ENCODE results near the gene ABHD11. TPM values are rescaled to one million over a fixed set of nuclear protein-coding genes. Genes with fewer than 3 reads are reported as not detected.

ABHD11 gene
- total and polyA plus RNA-seq, 9 of the 15 experiments (the other 6 are each of a cell fraction or from before 2014, with no cell fraction given): 7.7 to 44.2 (median 18.9) TPM

DNA sequence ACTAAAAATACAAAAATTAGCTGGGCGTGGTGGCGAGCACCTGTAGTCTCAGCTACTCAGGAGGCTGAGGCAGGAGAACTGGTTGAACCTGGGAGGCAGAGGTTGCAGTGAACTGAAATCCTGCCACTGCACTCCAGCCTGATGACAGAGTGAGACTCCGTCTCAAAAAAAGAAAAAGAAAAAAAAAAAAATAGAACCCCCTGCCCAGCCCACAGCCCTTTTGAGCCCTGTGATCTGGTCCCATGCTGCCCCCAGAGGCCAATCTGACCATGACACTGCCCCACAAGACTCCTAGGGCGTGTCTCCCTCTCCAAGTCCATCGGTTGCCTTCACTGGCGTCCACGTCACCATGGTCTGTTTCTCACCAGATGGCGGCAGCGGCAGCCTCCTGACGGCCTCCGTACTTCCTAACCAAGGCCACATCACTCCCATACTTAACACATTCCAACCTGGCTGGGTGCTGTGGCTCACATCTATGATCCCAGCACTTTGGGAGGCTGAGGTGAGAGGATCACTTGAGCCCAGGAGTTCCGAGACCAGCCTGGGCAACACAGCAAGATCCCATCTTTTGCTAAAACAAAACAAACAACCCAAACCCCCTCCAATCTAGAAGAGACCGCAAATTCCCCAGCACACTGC is 37.1 kb downstream of the ABHD11 start:
- peaks cover 30% of the 10 kb centered on the region for H4K20me1 ChIP-seq (replicated peaks; ENCODE audit: control insufficient read depth, insufficient read depth, low read length)
- no peak overlapping the region for H3K27ac ChIP-seq (ENCODE audit: extremely low read depth, low read depth, low read length)
- H3K9ac ChIP-seq (ENCODE audit: insufficient read depth in 1 of 2, low read depth in 2 of 2, low read length in 2 of 2): no peak overlapping the region
- intact Hi-C loops (cut with micrococcal nuclease): loop anchor here (1.0 kb wide), 1 partner anchor 24 kb away; no protein-coding TSS in a partner anchor
- no peaks in the 10 kb centered on the region for H3K9me1 ChIP-seq (ENCODE audit: control insufficient read depth, insufficient read depth, low read length)
- no peaks in the 10 kb centered on the region for H3K79me2 ChIP-seq (ENCODE audit: control insufficient read depth, insufficient read depth, low read length)
- peak; percentile 98 for FAIRE-seq
- no peak overlapping the region for H3K4me3 ChIP-seq
- BruUV-seq (replicated peaks): no TSS peak
- ChIA-PET POLR2A (interaction anchor here (0.5 to 2.3 kb wide), 11 partner anchors 9 to 181 kb away, joined by 3 to 10 read pairs (median 3); partner anchors contain the start of genes STX1A and VPS37D), CTCF (ENCODE audit: low intra/inter-chr PET ratio) (interaction anchor here (0.6 to 0.8 kb wide), 3 partner anchors 15 to 38 kb away, joined by 3 to 7 read pairs (median 4); partner anchors contain the start of gene VPS37D)
- H3K36me3 ChIP-seq (ENCODE audit: control insufficient read depth, insufficient read depth, low read length): peaks cover 55% of the 10 kb centered on the region; the same call in 2 of the 3 replicates
- H3K9me3 ChIP-seq (replicated peaks; ENCODE audit: control insufficient read depth, insufficient read depth, low read depth, low read length): no peaks in the 10 kb centered on the region
- no peaks in the 10 kb centered on the region; a peak in 1 of 5 replicates for H3K27me3 ChIP-seq (ENCODE audit: control insufficient read depth in 2 of 2, insufficient read depth in 2 of 2, low read length in 2 of 2)
- H3K4me1 ChIP-seq (replicated peaks in 1 of 2; ENCODE audit: control insufficient read depth in 2 of 2, insufficient read depth in 2 of 2, low read length in 2 of 2): peaks cover 15 to 60% of the 10 kb centered on the region in 2 experiments; a peak in 4 of 5 replicates
- ATAC-seq: peak; percentile 82
- DNase-seq (ENCODE audit: extremely low read depth in 1 of 4, low spot score in 3 of 4): peak; percentile 77 to 85 (median 81)
- H2AFZ ChIP-seq (ENCODE audit: low read depth, low read length): no peak overlapping the region
- WGBS (ENCODE audit: insufficient coverage, low coverage, missing lambda C conversion rate): 42% methylated on average over 12 of the region's 13 CpGs
- H3K4me2 ChIP-seq (ENCODE audit: insufficient read depth, low read length): no peak overlapping the region
- in situ Hi-C loops (cut with MboI): no loop called here
- TF ChIP-seq, protein P1, sequence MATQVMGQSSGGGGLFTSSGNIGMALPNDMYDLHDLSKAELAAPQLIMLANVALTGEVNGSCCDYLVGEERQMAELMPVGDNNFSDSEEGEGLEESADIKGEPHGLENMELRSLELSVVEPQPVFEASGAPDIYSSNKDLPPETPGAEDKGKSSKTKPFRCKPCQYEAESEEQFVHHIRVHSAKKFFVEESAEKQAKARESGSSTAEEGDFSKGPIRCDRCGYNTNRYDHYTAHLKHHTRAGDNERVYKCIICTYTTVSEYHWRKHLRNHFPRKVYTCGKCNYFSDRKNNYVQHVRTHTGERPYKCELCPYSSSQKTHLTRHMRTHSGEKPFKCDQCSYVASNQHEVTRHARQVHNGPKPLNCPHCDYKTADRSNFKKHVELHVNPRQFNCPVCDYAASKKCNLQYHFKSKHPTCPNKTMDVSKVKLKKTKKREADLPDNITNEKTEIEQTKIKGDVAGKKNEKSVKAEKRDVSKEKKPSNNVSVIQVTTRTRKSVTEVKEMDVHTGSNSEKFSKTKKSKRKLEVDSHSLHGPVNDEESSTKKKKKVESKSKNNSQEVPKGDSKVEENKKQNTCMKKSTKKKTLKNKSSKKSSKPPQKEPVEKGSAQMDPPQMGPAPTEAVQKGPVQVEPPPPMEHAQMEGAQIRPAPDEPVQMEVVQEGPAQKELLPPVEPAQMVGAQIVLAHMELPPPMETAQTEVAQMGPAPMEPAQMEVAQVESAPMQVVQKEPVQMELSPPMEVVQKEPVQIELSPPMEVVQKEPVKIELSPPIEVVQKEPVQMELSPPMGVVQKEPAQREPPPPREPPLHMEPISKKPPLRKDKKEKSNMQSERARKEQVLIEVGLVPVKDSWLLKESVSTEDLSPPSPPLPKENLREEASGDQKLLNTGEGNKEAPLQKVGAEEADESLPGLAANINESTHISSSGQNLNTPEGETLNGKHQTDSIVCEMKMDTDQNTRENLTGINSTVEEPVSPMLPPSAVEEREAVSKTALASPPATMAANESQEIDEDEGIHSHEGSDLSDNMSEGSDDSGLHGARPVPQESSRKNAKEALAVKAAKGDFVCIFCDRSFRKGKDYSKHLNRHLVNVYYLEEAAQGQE (IDR thresholded peaks at IDR 0.05; ENCODE audit: borderline replicate concordance): peak; percentile 59; the same call in 1 of the 2 replicates
- TF ChIP-seq, protein P1 (CRISPR knock-in tag; IDR thresholded peaks at IDR 0.05; ENCODE audit: low read depth): no peak
- TF ChIP-seq XRCC5 (IDR thresholded peaks at IDR 0.05; ENCODE audit: low read depth, low read length) (peak; percentile 78; the same call in 1 of the 2 replicates), ASH1L (IDR thresholded peaks at IDR 0.05; ENCODE audit: borderline replicate concordance, low read depth, partially characterized antibody) (no peak), TEAD1 (CRISPR knock-in tag; IDR thresholded peaks at IDR 0.05) (0 out of 4 replicates have a peak, but pooled peaks of 1 of the 2 experiments have one; percentile 27), HDAC3 (IDR thresholded peaks at IDR 0.05; ENCODE audit: borderline replicate concordance, partially characterized antibody) (no peak), BCOR (IDR thresholded peaks at IDR 0.05) (peak; percentile 93), CREM (IDR thresholded peaks at IDR 0.05; ENCODE audit: low read depth) (peak; percentile 92), RB1 (IDR thresholded peaks at IDR 0.05; ENCODE audit: low read depth) (peak; percentile 68), CC2D1A (IDR thresholded peaks at IDR 0.05) (peak; percentile 53; the same call in 1 of the 2 replicates), ZFP36 (IDR thresholded peaks at IDR 0.05; ENCODE audit: low read depth, low read length, partially characterized antibody) (peak; percentile 13), ZNF384 (IDR thresholded peaks at IDR 0.05; ENCODE audit: low read depth, low read length) (peak; percentile 52; the same call in 1 of the 2 replicates), DPF2 (IDR thresholded peaks at IDR 0.05) (peak; percentile 39)
- TF ChIP-seq, protein P2, sequence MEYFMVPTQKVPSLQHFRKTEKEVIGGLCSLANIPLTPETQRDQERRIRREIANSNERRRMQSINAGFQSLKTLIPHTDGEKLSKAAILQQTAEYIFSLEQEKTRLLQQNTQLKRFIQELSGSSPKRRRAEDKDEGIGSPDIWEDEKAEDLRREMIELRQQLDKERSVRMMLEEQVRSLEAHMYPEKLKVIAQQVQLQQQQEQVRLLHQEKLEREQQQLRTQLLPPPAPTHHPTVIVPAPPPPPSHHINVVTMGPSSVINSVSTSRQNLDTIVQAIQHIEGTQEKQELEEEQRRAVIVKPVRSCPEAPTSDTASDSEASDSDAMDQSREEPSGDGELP (CRISPR knock-in tag; IDR thresholded peaks at IDR 0.05; ENCODE audit: borderline replicate concordance): peak; percentile 62; the same call in 1 of the 2 replicates

Measured in K562 (cell line).